HG03571 (cell line): ENCODE data around the gene FTO.

Experiments used
- ATAC-seq: cut with Tn5 transposase; IDR thresholded peaks from one replicate; pipeline ENCODE4 v1.9.1; 2021; ENCODE audit not compliant: unreplicated experiment

The FTO gene

DNA sequence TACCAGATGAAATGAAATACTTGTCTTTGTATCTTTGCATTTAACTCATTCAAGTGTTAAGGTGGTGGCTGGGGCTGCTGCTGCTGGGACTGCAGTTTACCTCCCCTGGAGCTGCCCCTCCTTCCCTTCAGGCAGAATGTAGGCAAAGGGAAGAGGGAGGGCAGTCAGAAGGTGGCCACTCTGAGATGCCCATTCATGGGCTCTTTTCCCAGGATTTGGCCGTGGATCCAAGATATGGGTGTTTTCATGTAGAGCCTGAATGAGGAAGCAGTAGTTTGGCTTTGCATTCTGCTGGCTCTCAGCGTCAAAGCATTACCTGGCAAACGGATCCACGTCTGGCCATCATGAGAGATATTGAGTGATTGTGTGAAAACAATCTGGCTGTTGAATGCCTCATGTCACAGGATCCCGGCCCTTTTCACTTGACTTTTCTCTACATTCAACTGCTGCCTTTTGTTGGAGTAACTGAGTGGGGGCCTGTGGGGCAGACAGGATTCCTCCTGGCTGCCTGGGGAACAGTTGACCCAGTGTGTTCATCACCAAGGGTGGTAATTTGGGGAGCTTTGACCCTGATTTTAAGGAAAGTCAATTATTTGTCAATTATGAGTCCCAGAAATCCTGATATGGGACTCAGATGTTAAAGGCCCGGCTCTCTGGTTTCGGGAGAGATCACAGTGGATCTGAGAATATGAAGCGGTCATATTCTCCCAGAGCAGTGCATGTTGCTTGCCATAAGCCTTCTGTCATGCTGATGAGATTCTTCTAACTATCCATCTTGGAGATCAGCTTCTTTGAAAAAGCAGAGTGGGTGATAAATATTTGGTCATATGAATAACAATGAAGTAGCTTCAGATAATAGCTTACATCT lies 345.9 kb downstream of the FTO start:
- ATAC-seq, result no peak

DNA sequence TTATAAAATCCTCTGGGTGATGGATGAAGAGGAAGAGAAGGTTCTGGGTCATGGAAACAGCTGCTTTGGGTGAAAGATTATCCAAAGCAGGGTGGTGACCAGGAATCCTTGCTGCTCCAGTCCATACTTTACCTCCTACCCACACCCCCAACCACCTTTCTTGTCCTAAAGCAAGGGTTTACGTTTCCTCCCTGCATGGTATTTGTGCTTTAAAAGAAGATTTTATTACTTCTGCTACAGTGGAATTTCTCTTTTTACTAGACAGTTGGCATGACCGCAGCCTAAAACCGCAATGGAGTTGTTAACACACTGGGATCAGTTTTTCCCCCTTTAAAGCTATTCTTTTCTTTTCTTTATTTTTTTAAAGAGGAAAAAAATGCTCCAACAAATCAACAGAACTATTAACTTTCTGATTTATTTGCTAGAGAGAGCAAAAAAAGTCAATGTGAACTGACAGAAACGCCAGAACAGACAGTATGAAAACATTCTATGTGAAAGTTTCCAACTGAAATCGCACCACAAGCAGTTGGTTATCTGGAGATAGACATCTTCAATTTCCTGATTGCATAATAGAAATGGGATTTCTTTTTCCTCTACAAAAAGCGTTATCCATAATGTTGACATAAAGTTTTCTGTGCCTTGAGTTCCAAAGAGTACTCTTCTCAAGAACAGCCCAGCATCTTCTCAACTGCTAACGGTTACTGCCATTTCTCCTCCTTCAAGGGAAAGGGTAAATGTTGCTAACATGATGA lies 346.7 kb downstream of the FTO start:
- no peak for ATAC-seq

DNA sequence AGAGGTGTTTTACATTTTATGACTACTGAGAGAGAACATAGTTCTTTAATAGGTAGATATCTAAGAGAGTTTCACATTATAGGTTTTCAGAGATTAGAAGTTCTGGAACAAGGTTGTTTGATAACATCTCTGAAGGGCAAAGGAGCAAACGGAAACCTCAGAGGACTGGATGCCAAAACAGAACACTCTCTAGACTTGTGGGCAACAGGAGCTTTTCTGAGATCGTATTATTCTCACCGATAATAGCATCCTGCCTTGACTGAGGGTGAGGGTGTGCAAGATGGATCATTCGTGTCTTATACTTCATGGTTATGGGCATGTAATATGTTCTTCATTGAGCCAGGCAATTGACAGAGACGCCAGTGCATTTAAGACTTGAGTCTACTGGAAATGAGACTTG lies 347.9 kb downstream of the FTO start:
- ATAC-seq, result no peak

DNA sequence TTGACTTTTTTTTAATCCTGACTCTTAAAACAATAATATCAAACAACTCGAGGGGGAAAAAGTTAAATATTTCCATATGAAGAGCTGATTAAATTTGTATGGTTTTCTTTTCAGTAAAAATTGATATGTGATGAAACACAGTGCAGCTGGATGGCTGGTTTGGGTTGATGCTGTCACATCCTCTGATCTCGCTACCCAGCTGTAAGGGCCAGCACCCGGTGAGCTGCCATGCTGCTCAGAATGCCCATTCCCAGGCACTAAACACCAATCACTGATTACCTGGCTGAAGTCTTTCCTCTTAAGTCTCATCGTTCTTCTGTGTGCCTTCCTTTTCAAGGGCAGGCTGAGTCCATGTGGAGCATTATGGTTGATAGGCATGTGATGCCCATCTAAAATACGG lies 348.3 kb downstream of the FTO start:
- ATAC-seq, result no peak

- no peak for ATAC-seq
Measured at GRCh38 chr16:54053891-54054820, 350.2 kb downstream of the FTO start.

GRCh38 chr16:54055191-54055590 lies 351.2 kb downstream of the FTO start:
- no peak for ATAC-seq

- ATAC-seq, result no peak
Measured at GRCh38 chr16:54055864-54056263, 351.9 kb downstream of the FTO start.

DNA sequence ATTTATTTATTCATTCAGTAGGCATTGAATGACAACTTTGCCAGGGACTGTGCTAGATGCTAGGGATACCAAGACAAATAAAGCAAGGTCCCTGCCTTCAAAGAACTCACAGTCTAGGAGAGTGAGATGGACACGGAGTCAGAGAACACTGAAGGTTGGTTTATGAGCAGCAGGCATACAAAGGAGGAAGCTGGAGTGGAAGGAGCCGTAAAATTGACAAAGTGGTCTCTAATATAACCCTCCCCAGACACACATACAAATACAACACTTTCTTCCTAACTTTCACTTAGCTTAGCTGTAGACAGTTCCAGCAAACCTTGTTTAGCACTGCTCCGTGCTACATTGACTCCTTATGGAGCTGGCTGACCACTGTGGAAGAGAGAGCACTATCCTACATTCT lies 353.0 kb downstream of the FTO start:
- no peak for ATAC-seq

GRCh38 chr16:54059319-54059718 lies 355.4 kb downstream of the FTO start:
- no peak for ATAC-seq

DNA sequence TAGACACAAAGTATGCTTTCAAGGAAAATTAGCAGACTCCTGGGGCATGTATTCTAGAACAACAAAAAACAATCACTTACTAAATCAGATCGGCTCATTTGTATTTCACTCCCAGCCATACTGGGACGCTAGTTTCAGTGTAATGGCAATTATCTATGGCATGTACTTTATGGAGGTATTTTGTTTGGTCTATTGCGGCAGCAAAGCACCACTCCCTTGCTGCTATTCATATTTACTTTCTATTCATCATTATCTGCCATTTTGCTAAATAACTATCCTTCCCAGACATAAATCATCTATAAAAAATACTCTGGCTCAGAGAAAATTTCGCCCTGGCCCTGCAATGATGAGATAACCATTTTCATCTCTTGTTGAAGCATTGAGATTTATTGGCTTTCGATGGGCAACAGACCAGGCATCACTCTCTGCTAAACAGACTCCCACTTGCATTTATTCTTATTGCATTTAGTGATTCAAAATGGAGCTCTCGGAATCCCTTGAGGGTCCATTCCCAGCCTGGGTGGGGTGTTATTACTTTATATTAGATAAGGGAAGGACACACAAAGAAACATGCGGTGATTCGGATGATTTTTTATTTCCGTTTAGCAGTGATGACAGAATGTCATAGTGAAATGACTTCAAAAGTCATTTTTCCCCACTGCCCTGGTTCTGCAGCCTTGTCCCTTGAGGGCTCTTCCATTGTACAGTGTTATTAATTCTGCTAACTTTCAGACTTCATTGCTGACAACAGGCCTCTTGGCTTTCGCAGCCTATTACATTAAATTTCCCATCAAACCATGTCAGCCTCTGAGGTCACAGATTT lies 356.9 kb downstream of the FTO start:
- ATAC-seq, result no peak

GRCh38 chr16:54061454-54061853 lies 357.5 kb downstream of the FTO start:
- no peak for ATAC-seq

DNA sequence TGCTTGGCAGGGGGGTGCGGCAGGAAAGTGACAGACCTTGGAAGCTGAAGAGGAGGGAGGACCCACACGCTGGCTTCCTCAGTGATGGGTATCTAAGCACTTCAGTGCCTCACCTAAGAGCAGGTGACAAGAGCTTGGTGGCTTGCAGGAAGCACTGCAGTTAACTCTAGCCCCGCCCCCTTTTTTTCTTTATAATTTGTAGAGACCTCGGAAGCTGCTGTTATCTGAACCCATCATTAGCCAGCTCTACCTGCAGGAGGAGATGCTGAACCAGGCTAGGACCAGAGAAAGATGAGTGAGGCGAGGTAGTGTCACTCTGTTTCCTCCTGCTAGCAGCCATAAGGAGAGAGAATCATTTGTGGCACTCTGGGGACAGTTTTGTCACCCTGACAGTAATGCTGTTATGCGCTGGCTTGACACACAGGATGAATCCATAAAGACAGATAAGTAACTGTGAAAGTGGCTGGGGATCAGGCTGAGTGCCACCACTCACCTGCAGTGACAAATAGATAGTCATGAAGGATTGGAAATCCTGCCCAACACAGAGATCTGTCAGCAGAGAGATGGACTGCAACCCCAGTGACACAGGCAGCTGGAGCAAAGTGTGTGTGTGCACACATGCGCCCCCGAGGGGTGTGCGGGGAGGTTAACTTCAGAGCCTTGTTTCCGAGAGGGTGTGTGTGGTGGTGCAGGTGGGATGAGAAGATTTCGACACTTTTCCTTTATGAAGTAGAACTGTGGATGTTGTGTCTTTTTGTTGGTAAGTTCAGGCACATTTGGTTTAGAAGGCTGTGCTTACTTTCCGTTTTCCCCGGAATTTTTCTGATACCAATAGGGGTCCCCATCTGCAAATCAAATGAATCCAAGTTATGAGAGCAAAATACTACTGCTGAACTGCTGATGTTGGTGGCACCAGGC lies 358.7 kb downstream of the FTO start:
- no peak for ATAC-seq

GRCh38 chr16:54063279-54063773 lies 359.4 kb downstream of the FTO start:
- ATAC-seq, result no peak

DNA sequence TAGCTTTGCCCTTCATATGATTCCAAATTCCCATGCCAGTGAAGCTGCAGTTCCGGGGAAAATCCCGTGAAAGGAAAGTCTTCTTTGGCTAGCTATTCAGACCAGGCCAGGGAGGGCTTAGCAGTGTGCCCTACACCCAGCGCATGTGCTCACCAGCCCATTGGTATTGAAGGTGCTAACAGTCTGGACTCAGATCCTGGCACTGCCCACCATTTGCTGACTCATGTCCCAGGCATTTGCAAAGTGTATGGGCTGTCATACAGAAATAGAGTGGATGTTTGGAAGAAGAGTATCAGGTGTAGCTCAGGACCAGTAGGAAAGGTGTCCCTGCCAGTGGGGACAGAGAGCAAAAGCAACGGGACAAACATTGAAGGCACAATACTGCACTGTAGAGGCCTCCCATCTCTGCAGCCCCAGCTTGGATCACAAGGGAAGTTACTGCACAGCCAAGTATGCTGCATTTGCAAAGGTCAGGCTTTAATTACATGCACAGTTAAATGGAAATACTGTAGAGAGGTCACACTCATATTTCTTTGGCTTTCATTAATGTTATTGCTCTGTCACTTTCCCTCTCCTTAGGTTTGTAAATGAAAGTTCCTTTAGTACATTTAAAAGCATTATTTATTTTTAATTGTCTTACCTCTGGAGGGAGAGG lies 362.6 kb downstream of the FTO start:
- no peak for ATAC-seq

DNA sequence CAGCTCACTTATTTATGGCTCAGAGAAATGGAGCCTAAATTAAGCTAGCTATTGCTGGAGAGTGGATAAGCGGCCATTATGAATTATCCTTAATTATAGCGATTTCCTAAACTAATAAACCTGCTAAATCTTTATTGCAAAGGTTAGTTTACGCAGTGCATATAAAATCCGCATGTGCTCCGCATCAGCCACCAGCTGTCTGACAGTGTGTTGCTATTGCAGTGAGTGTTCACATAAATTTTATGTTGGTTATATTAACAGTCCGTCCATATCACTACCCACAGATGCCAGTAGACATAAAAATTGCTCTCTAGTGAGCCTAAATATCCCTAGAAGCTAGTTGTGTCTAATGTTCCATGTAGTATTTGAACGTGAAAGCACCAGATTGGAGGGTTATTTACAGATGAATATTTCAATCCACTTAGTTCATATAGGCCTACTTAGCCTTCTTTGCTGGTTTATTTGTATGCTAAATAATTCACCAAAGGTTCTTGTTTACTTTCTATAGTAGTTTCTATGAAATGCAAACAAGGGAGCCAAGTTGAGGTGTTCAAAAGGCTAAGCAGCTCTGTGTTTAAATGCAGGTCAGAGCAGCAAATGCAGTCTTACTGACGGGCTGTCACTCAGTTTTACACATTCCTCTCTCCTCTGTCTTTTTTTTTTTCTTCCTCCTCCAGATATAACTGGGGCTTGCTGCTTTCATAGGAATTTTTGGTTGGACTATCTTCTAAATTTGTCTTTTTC lies 363.5 kb downstream of the FTO start:
- no peak for ATAC-seq

GRCh38 chr16:54068212-54068611 lies 364.3 kb downstream of the FTO start:
- no peak for ATAC-seq

DNA sequence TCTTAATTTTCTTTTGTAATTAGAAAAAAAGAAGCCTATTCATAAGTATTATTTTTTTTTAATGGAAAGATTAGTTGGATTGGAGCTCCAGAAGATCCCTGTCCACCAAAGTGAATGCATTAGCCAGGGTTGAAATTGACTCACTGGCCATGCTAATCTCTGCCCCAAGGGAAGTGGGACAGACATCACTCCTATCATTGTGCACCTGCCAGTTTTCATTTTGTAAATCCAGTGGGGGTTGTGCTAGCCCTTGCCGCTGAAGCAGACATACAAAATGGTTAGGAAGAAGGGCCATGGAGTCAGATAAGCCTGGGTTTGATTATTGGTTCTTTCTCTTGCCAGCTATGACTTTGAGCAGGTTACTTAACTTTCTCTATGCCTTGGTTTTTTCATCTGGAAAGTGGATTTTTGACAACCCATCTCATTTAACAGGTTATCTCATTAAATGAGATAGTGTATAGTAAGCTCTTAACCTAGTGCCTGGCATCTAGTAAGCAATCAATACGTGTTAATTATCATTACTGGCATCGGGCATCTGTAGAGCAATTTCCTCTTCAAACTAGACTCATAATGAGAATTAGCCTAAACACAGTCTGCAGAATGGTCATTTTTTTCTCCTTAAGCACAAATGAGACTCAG lies 365.8 kb downstream of the FTO start:
- ATAC-seq, result no peak
